Ovary (tissue), 3 donors: ENCODE data around the gene TAF3.

ENCODE experiments used
- CTCF ChIP-seq, 3 donors: fragments of 450-650 bp in 2 of 3; fragments of 200-600 bp in 1 of 3; IDR thresholded peaks; one replicate each; pipeline versions ENCODE4 v1.5.1 to v1.8.0; 2016 to 2022; ENCODE audit warnings: antibody characterized with exemption in 3 of 3, mild to moderate bottlenecking in 1 of 3
- POLR2A ChIP-seq: fragments of 450-650 bp; IDR thresholded peaks from one replicate; pipeline ENCODE4 v1.6.1; 2017; ENCODE audit warnings: antibody characterized with exemption, mild to moderate bottlenecking, moderate library complexity
- donor health status: DM: no; HTN: no; CAD: no.

DNA sequence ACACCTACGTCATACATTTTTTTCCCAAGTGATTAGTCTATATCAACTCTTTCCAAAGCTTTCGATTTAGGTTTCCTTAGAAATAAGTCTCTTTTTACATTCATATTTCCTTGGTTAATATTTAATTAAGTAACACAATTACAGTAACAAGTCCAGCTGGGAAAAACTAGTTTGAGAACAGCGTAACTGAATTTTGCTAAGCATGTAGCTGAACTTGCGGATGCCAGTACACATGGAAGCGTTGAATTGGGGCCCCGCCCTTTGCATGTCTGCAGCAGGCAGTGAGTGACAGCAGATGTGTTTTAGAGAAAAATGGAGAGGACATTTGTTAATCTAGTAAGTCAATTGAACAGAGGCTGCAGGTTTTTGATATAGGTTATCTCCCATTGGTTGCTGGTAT, 72.5 kb downstream of the TAF3 start:
- no peak for TF ChIP-seq CTCF (IDR thresholded peaks at IDR 0.05)
- no peak for TF ChIP-seq POLR2A
